Measurements from ENCODE around the gene CACNA1I.

Gene CACNA1I

DNA sequence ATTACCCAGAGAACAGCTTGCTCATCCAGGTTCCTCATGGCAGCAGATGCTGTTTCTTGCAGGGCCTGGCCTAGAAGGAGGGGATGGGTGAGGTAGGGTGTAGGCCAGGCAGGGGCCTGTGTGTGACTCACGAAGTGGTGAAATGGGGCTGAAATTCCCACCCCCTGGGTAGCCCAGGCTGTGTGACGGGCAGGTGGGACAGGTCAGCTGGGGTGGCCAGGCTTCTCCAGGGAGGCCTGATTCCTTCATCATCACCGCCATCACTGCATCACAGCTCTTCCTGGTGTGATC is 83.2 kb downstream of the CACNA1I start:
- DNase-seq, result no peak

DNA sequence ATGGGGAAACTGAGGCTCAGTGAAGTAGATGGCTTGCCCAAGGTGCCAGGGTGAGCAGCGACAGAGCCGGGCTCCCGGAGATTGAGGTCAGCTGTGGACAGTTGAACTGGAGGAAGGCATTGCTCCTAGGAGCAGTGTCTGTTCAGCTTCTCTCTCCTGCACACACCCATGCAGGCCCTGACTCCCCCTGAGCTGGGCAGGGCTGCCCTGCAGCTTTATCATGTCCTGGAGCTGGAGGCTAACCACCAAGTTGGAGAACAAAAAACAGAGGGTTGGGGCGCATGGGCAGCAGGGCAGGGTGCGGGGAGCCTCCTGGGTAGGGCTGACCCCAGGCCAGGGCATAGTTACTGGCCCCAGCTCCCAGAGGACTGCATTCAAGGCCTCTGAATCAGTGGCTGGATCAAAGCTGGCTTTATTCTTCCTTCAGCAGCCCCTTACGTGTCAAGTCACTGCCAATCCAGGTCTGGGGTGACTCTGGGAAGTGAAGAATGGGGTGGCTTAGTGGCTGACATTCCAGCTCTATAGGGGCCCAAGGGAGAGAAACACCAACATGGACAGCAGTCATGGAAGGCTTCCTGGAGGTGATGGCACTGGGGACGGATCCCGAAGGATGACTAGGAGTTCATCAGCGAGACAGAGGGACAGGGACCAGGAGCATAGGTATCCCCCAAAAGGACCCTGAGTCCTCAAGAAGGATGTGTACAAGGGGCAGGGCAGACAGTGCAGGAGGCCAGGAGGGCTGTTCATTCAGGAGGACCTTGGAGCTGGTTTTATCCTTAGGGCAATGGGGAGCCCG is 83.8 kb downstream of the CACNA1I start:
- no peak for DNase-seq

- no peak for DNase-seq
Observed at GRCh38 chr22:39655004-39655579, 84.5 kb downstream of the CACNA1I start.

- no peak for DNase-seq
Observed at GRCh38 chr22:39655831-39656230, 85.3 kb downstream of the CACNA1I start.

- no peak for DNase-seq
Observed at GRCh38 chr22:39656495-39657490, 86.2 kb downstream of the CACNA1I start.

GRCh38 chr22:39658367-39658766 is 87.8 kb downstream of the CACNA1I start:
- DNase-seq, result no peak

GRCh38 chr22:39658806-39659463 is 88.4 kb downstream of the CACNA1I start:
- no peak for DNase-seq

- no peak for DNase-seq
Observed at GRCh38 chr22:39661501-39661841, 90.9 kb downstream of the CACNA1I start.

- DNase-seq, result no peak
Observed at GRCh38 chr22:39661842-39662685, 91.5 kb downstream of the CACNA1I start.

DNA sequence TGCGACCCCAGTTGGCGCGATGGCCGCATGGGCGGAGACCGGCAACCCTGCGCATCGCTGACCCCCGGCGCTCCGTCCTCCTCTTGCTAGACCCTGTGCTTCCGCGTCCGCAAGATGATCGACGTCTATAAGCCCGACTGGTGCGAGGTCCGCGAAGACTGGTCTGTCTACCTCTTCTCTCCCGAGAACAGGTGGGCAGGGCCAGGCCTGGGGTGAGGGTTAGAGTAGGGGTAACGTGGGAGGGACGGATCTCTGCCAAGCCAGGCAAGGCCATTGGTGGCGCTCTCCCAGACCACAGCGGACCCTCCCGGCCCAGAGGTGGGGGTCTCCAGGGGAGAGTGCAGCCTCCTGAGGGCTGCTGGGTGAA is 92.1 kb downstream of the CACNA1I start:
- DNase-seq, result no peak

GRCh38 chr22:39663751-39664150 is 93.2 kb downstream of the CACNA1I start:
- no peak for DNase-seq

GRCh38 chr22:39664485-39665200 is 94.1 kb downstream of the CACNA1I start:
- DNase-seq, result no peak

DNA sequence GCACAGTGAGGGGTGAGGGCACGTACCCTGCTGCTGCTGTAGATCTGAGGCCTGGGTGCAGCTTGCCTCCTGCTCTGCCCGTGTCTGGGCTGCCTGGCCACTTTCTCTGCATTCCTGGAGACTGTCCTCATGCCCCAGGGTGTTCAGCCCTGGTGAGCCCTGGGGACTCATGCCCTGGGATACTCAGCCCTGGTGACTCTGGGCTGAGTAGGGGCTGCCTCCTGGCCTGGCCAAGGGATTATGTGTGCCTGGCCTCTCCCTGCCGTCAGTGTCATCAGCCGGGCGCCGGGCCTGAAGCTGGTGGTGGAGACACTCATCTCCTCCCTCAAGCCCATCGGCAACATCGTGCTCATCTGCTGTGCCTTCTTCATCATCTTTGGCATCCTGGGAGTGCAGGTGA is 94.7 kb downstream of the CACNA1I start:
- DNase-seq, result no peak

- DNase-seq, result no peak
Observed at GRCh38 chr22:39665661-39666431, 95.3 kb downstream of the CACNA1I start.

- DNase-seq, result no peak
Observed at GRCh38 chr22:39666495-39666894, 95.9 kb downstream of the CACNA1I start.

DNA sequence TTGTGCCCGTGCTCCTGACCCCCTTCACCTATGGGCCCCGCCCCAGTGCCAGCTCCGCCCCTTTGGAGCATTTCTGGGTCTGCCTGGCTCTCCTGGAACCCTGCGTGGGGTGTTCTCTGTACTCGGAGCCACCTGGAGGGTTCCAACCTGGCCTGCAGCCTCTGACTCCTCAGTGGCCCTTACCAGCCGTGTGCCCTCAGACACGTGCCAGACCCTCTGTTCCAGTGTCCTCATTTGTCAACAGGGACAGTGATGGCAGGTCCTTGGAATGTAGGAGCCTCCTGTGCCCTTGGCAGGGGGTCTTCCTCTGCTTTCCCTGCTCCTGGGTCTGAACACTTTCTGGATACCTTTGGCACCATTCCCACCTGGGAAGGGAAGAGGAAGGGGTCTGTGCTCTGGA is 96.4 kb downstream of the CACNA1I start:
- no peak for DNase-seq

DNA sequence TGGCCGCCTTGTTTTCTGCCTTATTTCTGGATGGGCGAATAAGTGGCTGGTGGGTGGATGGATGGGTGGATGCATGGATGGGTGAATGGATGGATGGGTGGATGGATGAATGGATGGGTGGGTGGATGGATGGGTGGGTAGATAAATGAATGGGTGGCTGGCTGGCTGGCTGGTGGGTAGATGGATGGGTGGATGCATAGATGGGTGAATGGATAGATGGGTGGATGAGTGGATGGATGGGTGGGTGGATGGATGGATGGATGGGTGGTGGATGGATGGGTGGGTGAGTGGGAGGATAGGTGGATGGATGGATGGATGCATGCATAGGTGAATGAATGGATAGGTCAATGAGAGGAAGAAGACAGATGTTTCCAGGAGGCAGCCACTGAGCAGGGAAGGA is 98.9 kb downstream of the CACNA1I start:
- DNase-seq, result no peak

GRCh38 chr22:39671936-39672335 is 101.4 kb downstream of the CACNA1I start:
- DNase-seq, result no peak

- peak; percentile 2 for DNase-seq
Observed at GRCh38 chr22:39674536-39674935, 104.0 kb downstream of the CACNA1I start.

DNA sequence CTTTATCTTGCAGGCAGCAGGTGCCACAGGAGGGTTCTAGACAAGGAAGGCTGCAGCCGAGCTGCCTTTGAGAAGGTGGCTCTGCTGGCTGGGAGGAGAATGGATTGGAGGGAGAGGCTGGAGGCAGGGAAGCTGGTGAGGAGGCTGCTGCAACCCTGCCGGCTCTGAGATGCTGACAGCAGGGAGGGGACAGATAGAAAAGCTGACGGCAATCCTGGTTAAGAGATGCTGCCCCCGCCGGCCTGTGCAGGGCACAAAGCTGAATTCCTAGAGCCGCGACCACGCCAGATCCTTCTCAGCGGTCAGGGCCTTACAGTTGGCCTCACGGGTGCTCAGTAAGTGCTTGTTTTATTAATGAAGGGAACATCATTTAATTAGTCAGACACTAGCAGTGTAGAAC is 105.4 kb downstream of the CACNA1I start:
- DNase-seq, result no peak

- no peak for DNase-seq
Observed at GRCh38 chr22:39677967-39678366, 107.4 kb downstream of the CACNA1I start.
